HEK293T (cell line): ENCODE measurements around the gene BTBD1.

ENCODE experiments used
- HDGF ChIP-seq: fragments of 450-650 bp; IDR thresholded peaks from 2 replicates; pipeline ENCODE4 v1.6.1; 2017; ENCODE audit warnings: antibody characterized with exemption, borderline replicate concordance
- L3MBTL2 ChIP-seq: fragments of 450-650 bp; conservative IDR thresholded peaks from 2 replicates; pipeline ENCODE4 v1.6.1; 2016; ENCODE audit warnings: mild to moderate bottlenecking
- LEF1 ChIP-seq: fragments of 450-650 bp; IDR thresholded peaks from 2 replicates; pipeline ENCODE4 v1.6.1; 2017; ENCODE audit warnings: mild to moderate bottlenecking, borderline replicate concordance
- SUZ12 ChIP-seq: fragments of 450-650 bp; IDR thresholded peaks from 2 replicates; pipeline ENCODE4 v1.6.1; 2016; ENCODE audit warnings: mild to moderate bottlenecking
- TARDBP ChIP-seq: fragments of 450-650 bp; IDR thresholded peaks from 2 replicates; pipeline ENCODE4 v1.6.1; 2016

DNA sequence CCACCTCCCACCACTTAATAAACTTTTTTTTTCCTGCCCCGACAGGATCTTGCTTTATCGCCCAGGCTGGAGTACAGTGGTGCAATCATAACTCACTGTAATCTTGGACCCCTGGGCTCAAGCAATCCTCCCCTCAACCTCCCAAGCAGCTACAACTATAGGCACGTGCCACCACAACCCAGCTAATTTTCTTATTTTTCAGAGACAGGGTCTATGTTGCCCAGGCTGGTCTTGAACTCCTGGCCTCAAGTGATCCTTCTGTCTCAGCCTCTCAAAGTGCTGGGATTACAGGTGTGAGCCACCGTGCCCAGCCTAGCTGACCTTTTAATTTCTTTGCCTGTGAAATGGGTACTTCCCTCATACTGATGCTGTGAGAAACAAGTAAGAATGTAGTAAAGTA lies 51.7 kb downstream of the BTBD1 start:
- TF ChIP-seq L3MBTL2: no peak
- TF ChIP-seq SUZ12: no peak
- TF ChIP-seq LEF1: no peak
- no peak for TF ChIP-seq TARDBP
- TF ChIP-seq HDGF: no peak
